IMR-90 (cell line): ENCODE results near the gene ITGAX. TPM values are rescaled to one million over a fixed set of nuclear protein-coding genes. Genes with fewer than 3 reads are reported as not detected.

ENCODE experiments used
- ATAC-seq: fragments of 200-7000 bp; cut with Tn5 transposase; 2 replicates; pipeline ENCODE4 v1.9.1; 2020; ENCODE audit warnings: low read depth, mild to moderate bottlenecking, moderate library complexity
- BruUV-seq: library from RNA; stranded (reverse); fragments of 400-500 nt; replicated peaks from 2 replicates; lab custom pipeline; 2021; lab: Mats Ljungman, UMichigan
- CTCF ChIA-PET: fragments of 300-600 bp; formaldehyde crosslinking; extraction: SDS; loops from one replicate; lab custom pipeline; 2021; ENCODE audit warnings: antibody characterized with exemption; lab: Yijun Ruan, JAX
- POLR2A ChIA-PET: fragments of 300-600 bp; sonication (Branson Sonifier 250); formaldehyde crosslinking; loops from one replicate; lab custom pipeline; 2022; ENCODE audit warnings: antibody characterized with exemption; ENCODE audit not compliant: unreplicated experiment; lab: Charles Lee
- DNase-seq: peaks from one replicate; pipeline ENCODE4 v3.0.0; 2013
- H2AFZ ChIP-seq: replicated peaks from 2 replicates; pipeline ENCODE3; 2013; ENCODE audit warnings: low read length, mild to moderate bottlenecking; ENCODE audit not compliant: poor library complexity
- H2AK5ac ChIP-seq: 2 replicates; pipeline ENCODE4 v1.6.1; 2013; ENCODE audit warnings: low read depth, low read length, inconsistent platforms
- H2AK9ac ChIP-seq: replicated peaks from 2 replicates; pipeline ENCODE3; 2013; ENCODE audit warnings: mild to moderate bottlenecking, low read depth, low read length, moderate library complexity; ENCODE audit not compliant: poor library complexity
- H2BK120ac ChIP-seq: 2 replicates; pipeline ENCODE4 v1.6.1; 2013; ENCODE audit warnings: low read depth, low read length, inconsistent platforms
- H2BK15ac ChIP-seq: 3 replicates; pipeline ENCODE4 v1.6.1; 2013; ENCODE audit warnings: low read depth, low read length, inconsistent platforms
- H2BK20ac ChIP-seq: 2 replicates; pipeline ENCODE4 v1.6.1; 2013; ENCODE audit warnings: low read depth, mild to moderate bottlenecking, inconsistent platforms, low read length, moderate library complexity
- H2BK5ac ChIP-seq: 2 replicates; pipeline ENCODE4 v1.6.1; 2013; ENCODE audit warnings: mild to moderate bottlenecking, low read depth, low read length, inconsistent platforms; ENCODE audit not compliant: poor library complexity, severe bottlenecking
- H3K14ac ChIP-seq: replicated peaks from 2 replicates; pipeline ENCODE4 v1.6.1; 2013; ENCODE audit warnings: low read depth, low read length, inconsistent platforms
- H3K18ac ChIP-seq: 2 replicates; pipeline ENCODE4 v1.6.1; 2013; ENCODE audit warnings: low read depth, low read length, control low read depth
- H3K23ac ChIP-seq: 2 replicates; pipeline ENCODE4 v1.6.1; 2013; ENCODE audit warnings: low read depth, low read length, inconsistent platforms
- H3K27ac ChIP-seq: 2 replicates; pipeline ENCODE4 v1.5.1; 2013; ENCODE audit warnings: mild to moderate bottlenecking, control low read depth, low read length; ENCODE audit not compliant: insufficient read depth
- H3K27me3 ChIP-seq: 2 replicates; pipeline ENCODE4 v1.6.1; 2013; ENCODE audit warnings: low read length; ENCODE audit not compliant: control insufficient read depth, insufficient read depth
- H3K36me3 ChIP-seq: 2 replicates; pipeline ENCODE4 v1.6.1; 2013; ENCODE audit warnings: low read length, mixed read lengths; ENCODE audit not compliant: control insufficient read depth, insufficient read depth
- H3K4ac ChIP-seq: 2 replicates; pipeline ENCODE4 v1.6.1; 2013; ENCODE audit warnings: low read depth, low read length, inconsistent platforms
- H3K4me1 ChIP-seq: 2 replicates; pipeline ENCODE4 v1.6.1; 2013; ENCODE audit warnings: low read length, mixed read lengths; ENCODE audit not compliant: control insufficient read depth, insufficient read depth
- H3K4me2 ChIP-seq: 2 replicates; pipeline ENCODE4 v1.6.1; 2013; ENCODE audit warnings: low read depth, mild to moderate bottlenecking, control low read depth, low read length, moderate library complexity
- H3K4me3 ChIP-seq: 2 replicates; pipeline ENCODE4 v1.5.1; 2013; ENCODE audit warnings: low read depth, mild to moderate bottlenecking, control low read depth, low read length, moderate library complexity; ENCODE audit not compliant: insufficient read depth
- H3K56ac ChIP-seq: 2 replicates; pipeline ENCODE4 v1.6.1; 2013; ENCODE audit warnings: low read length, inconsistent platforms; ENCODE audit not compliant: insufficient read depth; ENCODE audit errors: extremely low read depth
- H3K79me1 ChIP-seq, 2 experiments: 2 replicates each; pipeline ENCODE4 v1.6.1; 2013; ENCODE audit warnings: low read length in 2 of 2, inconsistent platforms in 1 of 2, low read depth in 1 of 2
- H3K9ac ChIP-seq: 2 replicates; pipeline ENCODE4 v1.6.1; 2013; ENCODE audit warnings: low read depth, low read length, control low read depth
- H3K9me1 ChIP-seq: 2 replicates; pipeline ENCODE4 v1.6.1; 2013; ENCODE audit warnings: low read length, inconsistent platforms; ENCODE audit not compliant: insufficient read depth
- H3K9me3 ChIP-seq: 2 replicates; pipeline ENCODE4 v1.6.1; 2013; ENCODE audit warnings: low read length; ENCODE audit not compliant: control insufficient read depth, insufficient read depth
- H4K20me1 ChIP-seq: 2 replicates; pipeline ENCODE4 v1.6.1; 2013; ENCODE audit warnings: low read length, inconsistent platforms; ENCODE audit not compliant: insufficient read depth
- H4K5ac ChIP-seq: 2 replicates; pipeline ENCODE4 v1.6.1; 2013; ENCODE audit warnings: mild to moderate bottlenecking, low read depth, low read length, control low read depth
- H4K8ac ChIP-seq, 2 experiments: 2 replicates each; pipeline ENCODE4 v1.6.1; 2013; ENCODE audit warnings: low read depth in 2 of 2, low read length in 2 of 2, control low read depth in 1 of 2, inconsistent platforms in 1 of 2
- H4K91ac ChIP-seq: 2 replicates; pipeline ENCODE4 v1.6.1; 2013; ENCODE audit warnings: low read depth, low read length, inconsistent platforms; ENCODE audit not compliant: insufficient read depth
- BHLHE40 ChIP-seq: fragments of 150-350 bp; IDR thresholded peaks from 2 replicates; pipeline ENCODE4 v1.6.1; 2016; ENCODE audit warnings: mild to moderate bottlenecking, low read depth, low read length
- CEBPB ChIP-seq: IDR thresholded peaks from 2 replicates; pipeline ENCODE4 v1.6.1; 2012; ENCODE audit warnings: low read depth, low read length, improper control_type of control experiment
- FOS ChIP-seq: fragments of 150-350 bp; IDR thresholded peaks from 2 replicates; pipeline ENCODE4 v1.6.1; 2016; ENCODE audit warnings: low read depth, low read length
- MAFK ChIP-seq: IDR thresholded peaks from 2 replicates; pipeline ENCODE4 v1.6.1; 2012; ENCODE audit warnings: low read depth, low read length, improper control_type of control experiment
- MAZ ChIP-seq: IDR thresholded peaks from 2 replicates; pipeline ENCODE4 v1.6.1; 2012; ENCODE audit warnings: low read depth, mild to moderate bottlenecking, low read length, improper control_type of control experiment, moderate library complexity, borderline replicate concordance
- MXI1 ChIP-seq: IDR thresholded peaks from 2 replicates; pipeline ENCODE4 v1.6.1; 2012; ENCODE audit warnings: low read depth, mild to moderate bottlenecking, low read length, moderate library complexity, borderline replicate concordance
- NFE2L2 ChIP-seq: fragments of 150-350 bp; IDR thresholded peaks from 2 replicates; pipeline ENCODE4 v1.6.1; 2016; ENCODE audit warnings: low read depth, mild to moderate bottlenecking, low read length
- POLR2A ChIP-seq: IDR thresholded peaks from 2 replicates; pipeline ENCODE4 v1.6.1; 2012; ENCODE audit warnings: mild to moderate bottlenecking, low read depth, low read length
- RAD21 ChIP-seq: IDR thresholded peaks from 2 replicates; pipeline ENCODE4 v1.6.1; 2012; ENCODE audit warnings: low read length, improper control_type of control experiment
- RFX5 ChIP-seq: IDR thresholded peaks from 2 replicates; pipeline ENCODE4 v1.8.0; 2012; ENCODE audit warnings: low read depth, mild to moderate bottlenecking, low read length, moderate library complexity
- SMC3 ChIP-seq: fragments of 150-350 bp; IDR thresholded peaks from 2 replicates; pipeline ENCODE4 v1.6.1; 2016; ENCODE audit warnings: low read depth, mild to moderate bottlenecking, antibody characterized with exemption, low read length, moderate library complexity
- WGBS, 2 experiments: methylation state at CpG; one replicate each; pipeline versions ENCODE4 v1.1.5 to v1.1.7; 2013; ENCODE audit warnings: missing lambda C conversion rate in 2 of 2; ENCODE audit not compliant: insufficient read length in 1 of 2; ENCODE audit errors: extremely low coverage in 2 of 2; 5-methylcytosine and 5-hydroxymethylcytosine counted together
- dilution Hi-C: fragments of 300-500 bp; cut with HindIII; formaldehyde crosslinking; loops from one replicate; pipeline ENCODE4 v1.14.3; 2018; ENCODE audit warnings: low sequenced_read_pairs; ENCODE audit not compliant: unreplicated experiment
- in situ Hi-C: fragments of 300-500 bp; cut with MboI; formaldehyde crosslinking; loops from 3 replicates; pipeline ENCODE4 v1.14.3; 2019; ENCODE audit warnings: low sequenced_read_pairs, inconsistent platforms, mixed read lengths
- intact Hi-C: fragments of 100-400 bp; cut with micrococcal nuclease; formaldehyde crosslinking; loops from 2 replicates; pipeline ENCODE4 v1.10.0; 2022
- polyA plus RNA-seq, 3 experiments: library from polyadenylated mRNA; depleted of rRNA; stranded (reverse); fragments of >200 nt; gene quantifications; 2 replicates each; pipeline ENCODE4 v1.2.3, GENCODE V29; 2012; ENCODE audit warnings: low replicate concordance in 1 of 3
- total RNA-seq: library from RNA; depleted of rRNA; stranded (reverse); fragments of >200 nt; gene quantifications from 2 replicates; pipeline ENCODE4 v1.2.3, GENCODE V29; 2012
- TF ChIP-seq, protein P1 (sequence below): conservative IDR thresholded peaks from 2 replicates; pipeline ENCODE4 v1.5.1; 2012; ENCODE audit warnings: mild to moderate bottlenecking, low read depth, low read length, improper control_type of control experiment

The ITGAX gene
- total and polyA plus RNA-seq, 2 of the 4 experiments (the other 2 are of a cell fraction), result 0.09 to 0.18 TPM

DNA sequence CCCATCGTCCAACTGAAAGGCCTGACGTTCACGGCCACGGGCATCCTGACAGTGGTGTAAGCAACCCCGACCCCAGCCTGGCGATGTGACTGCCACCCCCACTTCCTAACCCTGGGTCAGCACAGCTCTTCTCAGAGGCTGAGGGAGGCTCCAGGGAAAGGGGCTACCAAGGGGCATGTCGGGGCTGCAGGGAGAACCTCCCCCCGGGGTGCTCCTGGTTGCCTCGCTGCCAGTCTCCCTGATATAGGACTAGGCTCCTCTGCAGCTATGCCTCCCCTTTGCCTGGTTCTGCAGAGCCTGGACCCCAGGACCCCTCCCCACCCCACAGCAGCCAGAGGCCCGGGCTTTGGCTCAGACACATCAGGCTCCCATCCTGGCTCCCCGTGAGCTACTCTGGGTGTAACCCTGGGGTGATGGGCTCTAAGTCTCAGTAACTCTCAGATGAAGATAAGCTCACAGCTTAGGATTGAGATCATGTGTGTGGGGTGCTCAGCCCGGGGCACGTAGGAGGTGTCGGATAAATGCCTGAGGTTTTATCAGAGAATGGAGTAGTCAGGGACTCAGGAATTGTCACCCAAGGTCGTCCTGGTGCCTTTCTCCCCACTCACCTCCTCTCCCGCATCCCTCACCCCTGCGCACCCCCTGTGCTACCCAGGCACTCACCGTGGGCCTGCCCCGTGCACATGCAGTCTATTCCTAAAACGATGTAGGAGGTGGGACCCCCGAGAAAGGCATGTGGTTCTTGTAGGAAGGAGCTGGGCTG is 48.8 kb downstream of the ITGAX start:
- H2AK5ac ChIP-seq, result no peak overlapping the region
- TF ChIP-seq RFX5 (no peak), POLR2A (no peak), NFE2L2 (no peak), BHLHE40 (no peak), MAZ (no peak), FOS (no peak), MXI1 (no peak), RAD21 (no peak), CEBPB (no peak), MAFK (no peak), SMC3 (no peak)
- TF ChIP-seq, protein P1, sequence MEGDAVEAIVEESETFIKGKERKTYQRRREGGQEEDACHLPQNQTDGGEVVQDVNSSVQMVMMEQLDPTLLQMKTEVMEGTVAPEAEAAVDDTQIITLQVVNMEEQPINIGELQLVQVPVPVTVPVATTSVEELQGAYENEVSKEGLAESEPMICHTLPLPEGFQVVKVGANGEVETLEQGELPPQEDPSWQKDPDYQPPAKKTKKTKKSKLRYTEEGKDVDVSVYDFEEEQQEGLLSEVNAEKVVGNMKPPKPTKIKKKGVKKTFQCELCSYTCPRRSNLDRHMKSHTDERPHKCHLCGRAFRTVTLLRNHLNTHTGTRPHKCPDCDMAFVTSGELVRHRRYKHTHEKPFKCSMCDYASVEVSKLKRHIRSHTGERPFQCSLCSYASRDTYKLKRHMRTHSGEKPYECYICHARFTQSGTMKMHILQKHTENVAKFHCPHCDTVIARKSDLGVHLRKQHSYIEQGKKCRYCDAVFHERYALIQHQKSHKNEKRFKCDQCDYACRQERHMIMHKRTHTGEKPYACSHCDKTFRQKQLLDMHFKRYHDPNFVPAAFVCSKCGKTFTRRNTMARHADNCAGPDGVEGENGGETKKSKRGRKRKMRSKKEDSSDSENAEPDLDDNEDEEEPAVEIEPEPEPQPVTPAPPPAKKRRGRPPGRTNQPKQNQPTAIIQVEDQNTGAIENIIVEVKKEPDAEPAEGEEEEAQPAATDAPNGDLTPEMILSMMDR, result no peak
- dilution Hi-C loops (no loop called here), in situ Hi-C loops (no loop called here), intact Hi-C loops (no loop called here)
- no peaks in the 10 kb centered on the region for H3K4me1 ChIP-seq
- H3K4ac ChIP-seq, result no peak overlapping the region
- H3K18ac ChIP-seq, result no peak overlapping the region
- ChIA-PET CTCF (no interaction called here), POLR2A (no interaction called here)
- no peaks in the 10 kb centered on the region for H4K20me1 ChIP-seq
- H4K5ac ChIP-seq, result no peak overlapping the region
- DNase-seq (no peak), ATAC-seq (no peak)
- H3K23ac ChIP-seq, result no peak overlapping the region
- no peaks in the 10 kb centered on the region for H3K9me1 ChIP-seq
- no TSS peak for BruUV-seq
- H2BK120ac ChIP-seq, result no peak overlapping the region
- no peak overlapping the region for H2BK5ac ChIP-seq
- no peak overlapping the region for H2BK15ac ChIP-seq
- H2BK20ac ChIP-seq, result no peak overlapping the region
- H4K8ac ChIP-seq, result no peak overlapping the region; a peak in 1 of 4 replicates
- peaks cover 3% of the 10 kb centered on the region for H3K27me3 ChIP-seq
- H3K4me3 ChIP-seq, result peak overlapping the region; percentile 3; the same call in 1 of the 2 replicates
- H3K79me1 ChIP-seq, result no peaks in the 10 kb centered on the region
- no peaks in the 10 kb centered on the region; the same call in 1 of the 2 replicates for H3K9me3 ChIP-seq
- H3K27ac ChIP-seq, result no peak overlapping the region
- H3K4me2 ChIP-seq, result no peak overlapping the region; the same call in 1 of the 2 replicates
- no peak overlapping the region for H3K9ac ChIP-seq
- 62% methylated on average over 3 of the region's 21 CpGs; no CpG with 5 or more reads in 1 of the 2 experiments for WGBS, 2 experiments
- H4K91ac ChIP-seq, result no peak overlapping the region
- H3K56ac ChIP-seq, result no peak overlapping the region
- H2AK9ac ChIP-seq, result no peak overlapping the region
- H3K14ac ChIP-seq, result no peak overlapping the region
- peak overlapping the region; percentile 65 for H2AFZ ChIP-seq
- H3K36me3 ChIP-seq, result no peaks in the 10 kb centered on the region
